Activated CD4-positive, alpha-beta T cell treated with anti-CD3 and anti-CD28 coated beads for 48 hours (primary cell): ENCODE results near the gene TBC1D8.

Experiments
- DNase-seq: peaks from one replicate; pipeline ENCODE4 v3.0.0-alpha.2; 2020

Gene TBC1D8

DNA sequence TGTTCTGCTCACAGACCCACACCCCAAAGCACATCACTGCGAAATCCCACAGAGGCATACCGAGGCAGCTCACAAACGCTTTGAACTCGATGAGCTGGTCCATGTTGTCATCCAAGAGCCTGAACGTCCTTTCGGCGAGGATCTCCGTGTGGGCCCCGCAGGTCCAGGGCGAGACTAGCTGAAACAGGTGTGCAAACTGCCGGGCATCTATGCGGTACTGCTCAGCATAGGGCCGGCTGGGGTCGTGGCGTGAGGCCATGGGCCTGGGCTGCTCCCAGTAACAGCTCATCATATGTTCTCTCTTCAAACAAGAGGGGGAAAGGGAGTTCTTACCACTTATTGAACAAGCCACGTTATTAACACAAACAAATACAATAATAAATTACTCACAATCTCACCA lies 129.0 kb downstream of the TBC1D8 start:
- no peak for DNase-seq

DNA sequence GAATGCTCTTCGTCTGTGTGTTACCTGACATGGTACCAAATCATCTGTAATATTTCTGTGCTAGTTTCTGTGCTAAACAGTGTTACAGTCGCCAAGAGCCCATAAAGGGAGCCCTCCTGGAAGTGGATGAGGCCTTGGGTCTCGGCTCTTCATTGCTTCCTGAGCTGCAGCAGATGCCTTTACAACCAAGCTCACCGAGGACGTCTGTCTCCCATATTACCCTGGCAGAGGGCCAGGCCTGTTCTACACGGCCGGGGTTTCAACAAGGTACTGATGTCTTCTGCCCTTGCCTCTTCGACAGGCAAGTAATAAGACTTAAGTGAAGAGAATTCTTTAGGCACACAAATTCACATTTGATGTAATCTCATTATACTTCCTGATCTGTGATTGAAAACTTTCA lies 132.2 kb downstream of the TBC1D8 start:
- no peak for DNase-seq

DNA sequence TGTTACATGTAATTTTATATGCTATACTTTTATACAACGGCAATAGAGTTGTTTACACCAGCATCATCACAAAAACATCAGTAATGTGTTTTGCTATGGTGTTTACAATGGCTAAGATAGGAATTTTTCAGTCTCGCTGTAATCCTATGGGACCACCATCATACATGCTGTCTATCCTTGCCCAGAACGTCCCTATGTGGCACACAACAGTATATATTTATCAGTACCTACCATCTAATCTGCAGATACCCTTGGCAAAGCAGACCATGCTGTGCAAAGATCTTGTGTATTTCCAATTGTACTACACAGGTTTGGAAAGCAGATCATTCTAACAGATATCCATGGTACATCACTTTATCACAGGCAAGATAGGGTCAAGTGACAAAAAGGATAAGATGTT lies 133.8 kb downstream of the TBC1D8 start:
- no peak for DNase-seq

DNA sequence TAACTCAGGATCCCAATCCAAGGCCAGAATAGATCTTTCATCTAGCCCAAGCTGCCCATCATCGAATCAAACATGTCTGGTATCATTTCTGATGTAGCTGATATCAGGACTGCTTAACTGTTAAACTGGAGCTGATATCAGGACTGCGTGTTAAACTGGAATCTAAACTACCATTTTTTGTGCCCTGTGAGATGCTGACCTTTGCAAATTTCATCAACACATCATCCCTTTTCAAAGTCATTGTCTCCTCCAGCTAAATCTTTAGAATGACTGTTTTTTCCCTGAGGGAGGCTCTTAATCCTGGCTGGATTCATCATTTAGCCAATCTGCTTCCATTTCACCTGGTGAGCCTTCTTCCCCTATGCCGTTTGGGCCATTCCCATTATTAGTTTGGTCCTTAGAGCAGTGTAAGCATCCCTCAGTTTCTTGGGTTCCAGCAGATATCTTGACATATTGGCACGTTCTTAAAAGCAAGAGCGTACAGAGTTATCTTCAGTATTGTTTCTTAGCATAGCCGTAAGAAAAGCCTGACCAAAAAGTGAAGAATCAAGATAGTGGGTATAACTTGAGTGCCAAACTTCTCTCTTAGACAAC lies 136.8 kb downstream of the TBC1D8 start:
- no peak for DNase-seq

DNA sequence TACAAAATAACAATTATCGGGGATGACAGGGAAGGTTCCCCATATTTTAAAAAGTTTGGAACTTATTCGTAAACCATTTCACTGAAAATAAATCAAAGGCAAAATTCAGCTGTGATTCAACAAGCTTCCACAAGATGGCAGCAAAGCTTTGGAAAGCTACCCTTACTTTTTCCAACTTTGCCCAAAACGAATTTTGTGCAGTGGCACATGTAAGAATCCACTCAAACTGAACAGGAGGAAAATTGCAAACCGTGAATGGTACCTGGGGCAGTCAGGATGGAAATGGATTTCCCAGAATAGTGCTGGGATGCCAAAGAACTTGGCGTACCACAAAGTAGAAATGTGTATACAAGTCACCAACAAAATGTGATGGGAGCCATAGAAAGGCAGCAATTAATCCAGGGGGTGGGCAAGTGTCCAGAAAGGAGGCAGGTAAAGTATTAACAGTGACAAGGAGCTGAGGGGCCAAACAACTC lies 138.4 kb downstream of the TBC1D8 start:
- DNase-seq: peak; percentile 48

DNA sequence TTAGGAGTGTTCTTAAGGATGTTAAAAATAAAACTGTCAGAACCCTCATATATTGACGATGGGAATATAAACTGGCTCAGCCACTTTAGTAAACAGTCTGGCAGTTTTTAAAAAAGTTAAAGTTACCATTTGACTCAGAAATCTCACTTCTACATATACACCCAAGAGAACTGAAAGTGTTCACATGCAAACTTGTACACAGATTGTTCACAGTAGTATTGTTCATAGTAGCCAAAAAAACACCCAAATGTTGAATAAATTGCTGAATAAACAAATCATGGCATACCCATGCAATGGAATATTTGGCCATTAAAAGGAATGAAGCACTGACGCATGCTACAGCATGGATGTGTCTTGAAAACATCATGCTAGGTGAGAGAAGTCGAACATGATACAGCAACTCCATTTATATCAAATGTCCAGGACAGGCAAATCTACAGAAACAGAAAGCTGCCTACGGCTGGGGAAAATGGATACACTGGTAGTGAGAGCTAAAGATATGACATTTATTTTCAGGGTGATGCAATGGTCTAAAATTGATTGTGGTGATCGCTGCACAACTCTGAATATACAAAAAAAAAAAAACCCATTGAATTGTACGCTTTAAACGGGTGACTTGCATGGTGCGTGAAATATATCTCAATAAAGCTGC lies 139.0 kb downstream of the TBC1D8 start:
- DNase-seq: no peak

DNA sequence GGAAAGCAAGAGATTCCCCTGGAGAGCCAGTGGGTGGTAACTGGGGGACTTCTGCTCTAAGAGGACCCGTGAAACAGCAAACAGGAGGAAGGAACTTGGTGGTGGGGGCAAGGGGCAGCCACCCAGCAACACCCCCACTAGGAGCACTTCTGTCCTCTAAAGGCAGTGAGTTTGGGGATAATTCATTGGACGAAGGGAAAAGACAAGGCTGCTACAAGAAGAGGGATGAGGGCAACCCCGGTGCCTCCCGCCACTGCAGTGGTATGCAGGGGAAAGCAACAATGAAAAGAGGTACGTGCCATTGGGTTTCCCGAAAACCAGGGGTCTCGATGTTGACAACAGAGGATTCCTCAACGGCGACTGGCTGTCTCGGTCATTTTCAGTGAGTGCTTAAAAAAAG lies 140.0 kb downstream of the TBC1D8 start:
- DNase-seq: no peak

DNA sequence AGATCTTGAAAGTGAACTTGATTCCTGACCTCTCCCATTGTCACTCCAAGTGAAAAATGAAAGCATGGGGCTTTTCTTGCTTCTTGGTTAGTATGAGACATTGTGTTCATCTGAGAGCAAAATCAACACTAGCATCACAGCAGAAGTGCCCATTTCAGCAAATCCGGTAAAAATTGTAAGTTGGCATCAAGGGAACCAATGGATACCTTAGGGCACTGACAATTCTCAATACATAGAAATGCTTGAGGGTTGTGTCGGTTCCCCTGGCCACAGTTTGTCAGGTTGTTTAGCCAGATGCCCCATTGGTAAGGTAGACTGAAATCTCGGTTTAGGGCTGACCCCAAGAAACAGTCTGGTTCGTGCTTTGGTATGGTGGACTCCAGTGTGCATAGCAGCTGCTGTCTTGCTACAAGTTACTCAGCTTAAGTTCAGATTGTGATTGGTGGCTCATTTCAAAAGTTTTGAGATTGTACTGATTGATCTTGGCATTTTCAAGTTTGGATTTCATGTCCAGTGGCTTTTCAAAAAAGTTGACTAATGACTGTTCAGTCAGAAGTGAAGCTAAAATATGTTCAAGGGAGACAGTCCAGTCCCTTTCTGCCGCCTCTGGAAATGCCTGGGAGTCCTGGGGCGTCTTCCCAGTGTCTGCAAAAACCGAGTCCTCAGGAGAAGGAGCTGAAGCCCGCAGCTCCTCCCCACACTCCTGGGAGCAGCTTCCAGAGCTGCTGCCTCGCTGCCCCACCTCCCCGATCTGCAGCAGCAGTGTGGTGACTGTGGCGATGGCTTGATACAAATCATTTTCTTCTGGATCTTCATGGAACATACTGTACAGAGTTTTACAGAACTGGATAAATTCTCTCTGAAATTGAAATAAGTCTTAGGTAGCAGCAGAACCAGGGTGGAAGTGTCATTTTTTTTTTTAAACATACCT lies 143.5 kb downstream of the TBC1D8 start:
- no peak for DNase-seq

DNA sequence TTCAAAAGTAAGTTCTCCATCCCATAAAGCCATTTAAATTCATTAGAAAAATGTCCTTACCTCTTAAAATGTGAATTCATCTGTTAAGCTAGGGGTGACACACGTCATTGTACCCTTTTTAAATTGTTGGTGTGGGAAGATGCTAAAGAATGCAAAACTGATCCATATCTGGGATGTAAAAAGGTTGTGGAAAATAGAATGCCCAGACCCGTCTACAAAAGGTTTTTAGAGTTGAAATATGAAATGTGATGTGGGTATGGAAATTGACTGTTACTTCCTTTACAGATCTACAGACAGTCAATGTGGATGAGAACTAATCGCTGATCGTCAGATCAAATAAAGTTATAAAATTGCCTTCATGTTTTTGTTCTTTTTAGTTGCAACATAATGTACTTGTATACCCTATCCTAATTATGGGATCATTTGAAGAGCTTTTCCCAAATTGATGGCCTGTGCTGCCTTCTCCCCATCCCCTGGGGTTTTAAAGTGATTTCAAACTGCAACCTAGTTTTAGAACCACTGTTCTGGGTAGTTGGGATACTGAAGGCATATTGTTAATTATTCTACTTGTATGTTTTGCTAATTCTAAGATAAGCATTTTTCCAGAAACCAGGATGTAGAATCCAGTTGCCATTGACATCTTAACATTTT lies 145.0 kb downstream of the TBC1D8 start:
- DNase-seq: no peak

DNA sequence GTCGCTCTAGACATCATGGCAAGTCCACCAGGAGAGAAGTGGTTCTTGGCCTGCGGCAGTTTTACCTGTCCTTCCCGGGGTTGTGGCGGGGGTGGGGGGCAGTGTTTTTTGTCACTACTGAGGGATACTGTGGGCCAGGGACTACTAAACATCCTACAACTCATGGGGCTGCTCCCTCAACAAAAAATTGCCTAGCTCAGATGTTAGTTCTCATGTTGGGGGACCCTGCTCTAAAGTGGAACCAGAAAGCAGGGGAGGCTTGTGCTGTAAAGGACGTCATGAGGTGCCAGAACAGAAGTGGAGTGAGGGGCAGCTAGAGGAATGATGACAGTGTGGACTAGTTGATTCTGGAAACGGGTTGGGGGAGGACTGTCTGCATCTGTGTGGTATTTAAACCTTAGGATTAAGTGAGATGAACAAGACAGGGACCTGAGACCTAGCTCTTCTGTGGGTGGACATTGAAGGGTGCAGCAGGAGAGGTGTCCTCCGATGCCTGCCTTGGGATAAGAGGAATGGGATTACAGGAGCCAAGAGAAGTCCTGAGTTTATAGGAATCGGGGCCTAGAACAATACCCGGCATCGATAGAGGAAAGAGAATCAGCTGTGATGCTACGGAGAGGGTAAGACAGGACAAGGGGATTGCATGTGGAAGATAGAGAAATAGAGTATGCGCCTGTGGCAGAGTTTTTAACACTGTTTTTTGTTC lies 146.4 kb downstream of the TBC1D8 start:
- no peak for DNase-seq

DNA sequence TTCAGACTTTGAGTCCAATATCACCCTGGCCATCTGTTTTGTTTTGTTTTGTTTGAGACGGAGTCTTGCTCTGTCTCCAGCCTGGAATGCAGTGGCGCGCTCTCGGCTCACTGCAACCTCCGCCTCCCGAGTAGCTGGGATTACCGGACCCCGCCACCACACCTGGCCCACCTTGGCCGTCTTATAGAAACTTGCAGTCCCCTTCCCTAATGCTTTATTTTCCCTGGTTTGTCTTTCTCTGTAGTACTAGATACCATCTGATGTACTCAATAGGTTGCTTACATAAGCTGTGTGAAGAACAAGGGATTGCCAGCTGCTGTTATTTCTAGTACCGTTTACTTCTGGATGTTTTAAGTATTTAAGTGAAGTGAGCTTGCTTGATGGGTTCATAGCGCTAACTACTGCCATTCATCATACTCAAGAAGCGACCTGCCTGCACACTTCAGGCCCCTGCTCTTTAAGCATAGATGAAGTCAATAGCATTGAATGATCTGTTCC lies 147.9 kb downstream of the TBC1D8 start:
- no peak for DNase-seq

DNA sequence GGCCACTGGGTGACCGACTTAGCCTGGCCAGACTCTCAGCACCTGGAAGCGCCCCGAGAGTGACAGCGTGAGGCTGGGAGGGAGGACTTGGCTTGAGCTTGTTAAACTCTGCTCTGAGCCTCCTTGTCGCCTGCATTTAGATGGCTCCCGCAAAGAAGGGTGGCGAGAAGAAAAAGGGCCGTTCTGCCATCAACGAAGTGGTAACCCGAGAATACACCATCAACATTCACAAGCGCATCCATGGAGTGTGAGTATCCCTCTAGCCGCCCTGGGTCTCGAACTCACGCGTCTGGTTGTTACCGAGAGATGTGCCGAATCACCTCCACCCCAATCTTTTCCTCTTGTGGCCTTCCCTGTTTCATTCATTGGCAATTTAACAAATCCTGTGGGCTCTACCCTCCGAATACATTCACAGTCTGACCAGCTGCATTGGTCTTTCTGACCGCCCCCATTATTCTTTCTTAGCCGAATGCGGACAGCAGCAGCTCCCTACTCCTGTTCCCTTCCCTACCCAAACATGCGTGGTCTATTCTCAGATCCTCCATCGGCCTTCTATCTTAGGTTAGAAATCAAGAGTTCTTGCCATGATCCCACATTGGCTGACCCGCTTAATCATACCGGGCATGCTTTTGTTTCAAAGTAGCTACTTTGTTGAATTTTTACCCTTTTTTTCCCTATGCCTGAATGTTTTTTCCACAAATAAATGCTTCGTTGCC lies 148.5 kb downstream of the TBC1D8 start:
- DNase-seq: peak; percentile 48

DNA sequence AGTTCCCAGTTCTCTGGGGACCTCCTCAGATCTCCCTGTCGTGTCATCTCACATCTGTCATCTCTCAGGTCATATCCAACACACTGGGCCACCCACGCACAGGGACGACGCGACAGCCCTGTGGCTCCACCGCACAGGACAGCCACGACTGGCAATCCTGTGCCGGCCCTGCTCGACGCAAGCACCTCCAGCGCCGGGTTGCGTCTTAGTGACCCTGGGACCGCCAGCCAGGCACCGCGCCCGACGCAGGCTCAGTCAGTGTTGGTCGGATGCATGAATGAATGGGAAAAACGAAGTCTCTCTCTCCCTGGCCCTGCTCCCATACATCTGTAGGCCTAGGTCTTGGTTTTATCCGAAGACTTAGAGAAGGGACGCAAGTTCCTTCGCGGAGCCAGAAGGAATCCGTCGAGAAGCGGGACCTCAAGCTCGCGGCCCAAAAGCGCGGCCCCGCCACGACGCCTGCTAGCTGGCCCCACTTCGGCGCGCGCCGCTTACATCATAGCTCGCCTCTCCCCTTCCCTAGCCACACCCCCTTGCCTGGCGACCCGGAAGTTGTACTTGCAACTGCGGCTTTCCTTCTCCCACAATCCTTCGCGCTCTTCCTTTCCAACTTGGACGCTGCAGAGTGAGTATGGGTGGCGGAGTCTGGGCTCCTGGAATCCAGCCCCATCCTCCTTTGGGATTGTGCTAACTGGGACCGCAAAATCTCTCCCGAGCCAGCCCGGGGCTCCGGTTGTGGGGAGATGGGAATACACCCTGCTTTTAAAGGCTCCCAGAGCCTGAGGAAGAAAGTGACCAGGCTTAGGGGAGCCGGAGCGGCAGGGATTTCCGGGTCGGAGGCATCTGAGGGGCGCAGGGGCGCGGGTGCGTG lies 149.3 kb downstream of the TBC1D8 start, which contains the start of gene RPL31:
Gene RPL31, plus strand, starts transcription at position 599 of the 871 bp plus-strand sequence. CDS start 413 bp downstream, outside the sequence.
- peak; percentile 98 for DNase-seq

DNA sequence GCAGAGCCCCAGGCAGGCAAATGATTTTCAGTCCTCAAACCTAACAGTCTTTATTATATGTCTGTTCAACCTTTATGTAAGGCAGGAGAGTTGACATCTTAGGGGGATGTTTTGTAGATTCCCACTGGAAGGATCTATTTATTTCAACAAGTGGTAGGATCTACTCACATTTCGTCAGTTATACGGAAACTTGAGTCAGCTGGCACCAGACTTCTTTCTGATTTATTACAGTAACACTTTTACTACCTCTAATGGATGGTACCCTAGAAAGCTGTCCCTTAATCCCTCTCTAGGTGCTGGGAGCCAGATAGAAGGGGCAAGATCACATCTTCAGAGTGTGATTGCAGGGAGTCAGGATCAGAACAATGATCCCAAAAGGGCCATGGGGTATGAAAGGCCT lies 151.2 kb downstream of the TBC1D8 start:
- no peak for DNase-seq

DNA sequence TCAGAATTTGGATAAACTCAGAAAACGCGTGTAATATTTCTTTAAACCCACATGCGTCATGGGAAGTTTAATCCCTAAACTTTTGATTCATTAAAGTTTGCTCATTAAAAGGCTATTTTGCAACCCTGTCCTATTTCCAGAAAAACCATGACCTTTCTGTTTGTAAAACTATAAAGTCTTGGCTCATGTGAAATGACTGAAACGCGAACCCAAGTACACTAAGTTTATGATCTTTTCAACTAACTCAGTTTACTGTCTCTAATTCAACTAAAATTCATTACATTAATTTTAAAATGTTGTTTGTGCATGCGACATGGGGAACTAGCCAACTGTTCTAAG lies 153.0 kb downstream of the TBC1D8 start:
- DNase-seq: no peak

DNA sequence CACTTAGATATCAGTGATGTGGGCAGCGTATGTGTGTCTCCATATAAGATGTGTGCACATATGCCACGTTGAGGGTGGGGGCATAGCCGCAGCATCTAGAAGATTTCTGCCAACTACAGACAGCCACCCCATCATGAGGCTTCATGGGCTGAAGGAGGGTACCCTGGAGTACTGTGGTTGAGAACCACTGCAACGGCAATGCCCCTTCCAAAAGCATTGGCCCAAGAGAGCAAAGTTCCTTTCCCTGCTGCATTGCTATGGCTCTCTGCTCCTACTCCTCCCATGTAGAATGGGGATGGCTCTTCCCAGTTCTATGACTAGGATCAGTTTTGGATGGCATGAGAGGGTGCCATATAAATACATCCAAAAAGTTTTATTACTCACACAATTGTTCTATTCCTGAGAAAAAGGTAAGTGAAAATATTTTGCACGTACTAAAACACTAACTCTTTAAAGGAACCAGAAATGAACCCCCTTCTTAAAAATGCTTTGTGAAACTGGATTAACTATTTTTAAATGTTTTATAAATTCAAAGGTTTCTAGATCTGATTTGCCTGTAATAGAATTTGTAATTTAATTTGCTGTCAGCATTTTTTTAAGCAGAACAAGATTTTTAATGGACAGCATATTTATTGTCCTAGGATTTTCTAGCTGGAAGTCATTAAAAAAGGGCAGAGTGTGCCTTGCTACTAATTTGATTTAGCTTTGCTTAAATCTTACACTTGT lies 153.5 kb downstream of the TBC1D8 start:
- no peak for DNase-seq

DNA sequence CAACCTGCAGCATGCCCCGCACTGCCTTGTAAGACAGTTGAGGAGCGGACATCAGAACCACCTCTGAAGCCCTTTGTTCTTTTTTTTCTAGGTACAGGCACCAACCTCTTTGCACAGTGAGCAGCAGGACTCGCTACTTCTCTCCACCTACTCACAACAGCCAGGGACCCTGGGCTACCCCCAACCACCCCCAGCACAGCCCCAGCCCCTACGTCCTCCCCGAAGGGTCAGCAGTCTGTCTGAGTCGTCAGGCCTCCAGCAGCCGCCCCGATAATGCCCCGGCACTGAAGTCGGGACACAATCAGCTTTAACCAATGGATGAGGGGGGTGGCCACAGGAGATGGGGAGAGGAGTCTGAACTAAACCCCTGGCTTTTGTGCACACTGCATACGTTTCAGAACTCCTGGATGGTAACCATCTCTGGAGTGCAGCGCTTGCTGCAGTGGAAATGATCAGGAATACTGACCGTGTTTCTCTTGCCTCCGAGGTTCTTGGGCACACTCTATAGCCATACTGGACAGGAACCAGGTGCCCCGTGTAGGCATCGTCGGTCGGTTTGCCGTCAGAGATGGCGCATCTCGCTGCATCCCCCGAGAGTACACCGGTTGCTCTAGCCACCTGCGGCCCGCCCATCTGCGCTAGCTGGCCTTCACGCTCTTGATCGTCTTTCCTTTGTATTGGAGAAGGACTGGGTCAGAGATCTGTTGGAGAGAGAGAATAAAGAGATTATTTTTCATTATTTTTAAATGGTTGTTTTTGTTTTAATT lies 155.7 kb downstream of the TBC1D8 start:
- DNase-seq: no peak

DNA sequence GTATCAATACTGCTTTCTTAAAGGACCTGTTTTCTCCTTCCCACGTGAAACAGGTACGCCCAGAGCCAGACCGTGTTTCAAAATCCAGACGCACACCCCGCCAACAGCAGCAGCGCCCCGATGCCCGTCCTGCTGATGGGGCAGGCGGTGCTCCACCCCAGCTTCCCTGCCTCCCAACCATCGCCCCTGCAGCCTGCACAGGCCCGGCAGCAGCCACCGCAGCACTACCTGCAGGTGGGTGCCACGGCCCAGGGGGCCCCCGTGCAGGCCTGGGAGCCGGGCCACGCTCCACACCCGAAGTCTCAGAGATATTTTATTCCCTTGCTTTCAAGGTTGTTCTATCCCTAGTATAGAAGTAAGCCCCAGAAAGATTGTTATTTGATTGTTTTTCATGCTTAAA lies 157.9 kb downstream of the TBC1D8 start:
- DNase-seq: no peak

DNA sequence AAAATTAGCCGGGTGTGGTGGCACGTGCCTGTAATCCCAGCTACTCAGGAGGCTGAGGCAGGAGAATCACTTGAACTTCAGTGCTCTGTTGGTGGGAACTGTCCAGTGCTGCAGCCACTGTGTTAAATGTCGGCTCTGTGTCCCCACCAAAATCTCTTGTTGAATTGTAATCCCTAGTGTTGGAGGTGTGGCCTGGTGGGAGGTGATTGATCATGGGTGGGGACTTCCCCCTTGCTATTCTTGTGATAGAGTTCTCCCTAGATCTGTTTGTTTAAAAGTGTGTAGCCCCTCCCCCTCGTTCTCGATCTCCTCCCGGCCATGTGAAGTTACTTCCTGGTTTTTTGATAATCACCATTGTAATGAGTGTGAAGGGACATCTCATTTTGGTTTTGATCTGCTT lies 158.9 kb downstream of the TBC1D8 start:
- no peak for DNase-seq
